Nucleus accumbens (tissue), 56 donors: Measurements from ENCODE around the gene ADK.

ENCODE experiments used
- DNase-seq, 56 donors: peaks; one replicate each; lab custom pipeline; 2025; lab: John Stamatoyannopoulos, UW

The ADK gene

DNA sequence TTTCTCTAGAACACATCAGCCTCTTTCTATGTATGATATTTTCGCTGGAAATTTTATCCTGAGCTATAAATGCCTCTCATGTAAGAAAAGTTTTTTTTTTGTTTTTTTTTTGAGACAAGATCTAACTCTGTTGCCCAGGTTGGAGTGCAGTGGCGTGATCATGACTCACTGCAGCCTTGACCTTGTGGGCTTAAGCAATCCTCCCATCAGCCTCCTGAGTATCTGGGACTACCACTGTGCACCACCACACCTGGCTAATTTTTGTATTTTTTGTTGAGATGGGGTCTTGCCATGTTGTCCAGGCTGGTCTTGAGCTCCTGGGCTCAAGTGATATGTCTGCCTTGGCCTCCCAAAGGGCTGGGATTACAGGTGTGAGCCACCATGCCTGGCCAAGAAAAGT is 80.4 kb downstream of the ADK start:
- no peak for DNase-seq

DNA sequence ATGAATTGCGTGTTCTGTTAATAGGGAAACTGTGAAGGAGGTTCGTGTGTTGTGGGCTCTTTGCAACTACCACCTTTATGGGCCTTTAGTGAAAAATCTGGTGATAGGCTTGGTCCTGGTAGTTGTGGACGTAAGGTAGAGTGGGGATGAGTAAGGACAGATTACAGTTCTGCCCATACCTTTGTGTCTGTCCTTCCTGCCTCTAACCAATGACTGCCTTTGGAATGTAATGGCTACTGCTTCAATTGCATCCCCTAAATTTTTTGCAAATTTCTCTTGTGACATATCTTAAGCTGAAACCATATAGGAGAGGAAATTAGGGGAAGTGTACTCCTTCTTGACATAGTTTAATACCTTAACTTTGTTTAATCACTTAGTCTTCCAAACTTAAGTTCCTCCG is 82.3 kb downstream of the ADK start:
- DNase-seq, result no peak

DNA sequence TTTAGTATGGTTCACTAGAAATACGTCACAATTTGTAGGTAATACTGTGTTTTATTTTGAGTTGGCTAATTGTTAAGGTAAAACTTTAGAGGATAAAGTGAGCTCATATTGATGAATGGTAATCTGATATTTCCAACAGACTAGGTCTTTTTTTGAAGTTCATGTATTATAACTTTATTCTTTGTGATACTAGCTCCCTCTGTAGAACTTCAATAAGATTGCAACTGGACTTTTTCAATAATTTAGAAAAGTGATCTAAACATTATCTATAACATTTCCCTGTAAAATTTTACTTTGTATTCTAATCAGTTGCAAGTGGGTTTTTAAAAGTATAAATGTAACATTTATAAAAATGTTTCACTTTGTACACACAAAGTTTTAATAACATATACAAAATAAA is 83.5 kb downstream of the ADK start:
- no peak for DNase-seq

DNA sequence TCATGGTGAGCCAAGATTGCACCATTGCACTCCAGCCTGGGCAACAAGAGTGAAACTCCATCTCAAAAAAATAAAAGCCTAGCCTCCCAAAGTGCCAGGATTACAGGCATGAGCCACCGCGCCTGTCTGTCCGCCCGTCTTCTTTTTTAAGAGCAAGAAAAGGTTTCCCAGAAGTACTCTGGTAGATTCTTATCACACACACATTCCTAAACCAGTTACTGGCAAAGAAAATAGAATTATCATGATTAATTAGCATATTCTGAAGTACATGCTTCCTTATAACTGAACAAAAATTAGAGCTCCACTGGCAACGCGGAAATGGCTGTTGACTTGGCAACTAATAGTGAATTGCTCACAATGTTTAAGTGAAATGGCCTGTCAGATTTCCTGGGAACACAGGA is 87.0 kb downstream of the ADK start:
- peak in 3 of 56 donors; percentile 9 to 20 (median 10) for DNase-seq

DNA sequence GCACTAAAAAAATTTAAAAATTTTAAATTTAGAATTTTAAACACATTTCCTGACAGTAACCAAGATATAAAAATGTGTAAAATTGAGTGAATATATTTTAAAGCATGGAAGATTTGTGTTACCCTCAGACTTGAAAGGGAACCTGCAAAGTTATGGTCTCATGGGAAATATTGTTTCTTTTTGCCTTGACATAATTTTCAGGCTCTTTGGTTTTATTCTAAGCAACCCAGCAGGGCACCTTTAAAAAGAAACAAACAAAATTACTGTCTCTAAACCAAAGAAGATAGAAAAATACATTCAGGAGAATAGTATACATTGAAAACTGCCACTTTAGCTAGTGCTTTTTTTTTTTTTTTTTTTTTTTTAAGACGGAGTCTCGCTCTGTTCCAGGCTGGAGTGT is 87.5 kb downstream of the ADK start:
- no peak for DNase-seq

DNA sequence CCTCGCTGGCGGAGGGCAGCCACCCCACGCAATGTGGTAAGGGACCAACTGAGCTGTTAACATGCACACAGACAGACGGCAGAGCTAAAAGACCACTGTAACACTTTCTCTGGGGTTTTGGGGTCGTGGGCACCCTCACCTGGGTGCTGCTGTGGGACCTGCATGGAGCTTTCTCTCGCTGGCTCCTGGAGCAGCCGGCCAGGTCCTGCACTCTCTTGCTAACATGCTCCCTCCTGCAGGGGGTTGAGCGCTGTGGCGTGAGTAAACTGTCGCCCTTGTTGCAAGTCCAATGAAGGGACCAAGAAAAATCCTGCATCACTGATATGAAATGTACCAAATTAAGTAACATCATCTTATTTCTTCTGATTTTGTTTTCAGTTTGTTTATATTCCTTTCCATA is 92.0 kb downstream of the ADK start:
- DNase-seq, result no peak

DNA sequence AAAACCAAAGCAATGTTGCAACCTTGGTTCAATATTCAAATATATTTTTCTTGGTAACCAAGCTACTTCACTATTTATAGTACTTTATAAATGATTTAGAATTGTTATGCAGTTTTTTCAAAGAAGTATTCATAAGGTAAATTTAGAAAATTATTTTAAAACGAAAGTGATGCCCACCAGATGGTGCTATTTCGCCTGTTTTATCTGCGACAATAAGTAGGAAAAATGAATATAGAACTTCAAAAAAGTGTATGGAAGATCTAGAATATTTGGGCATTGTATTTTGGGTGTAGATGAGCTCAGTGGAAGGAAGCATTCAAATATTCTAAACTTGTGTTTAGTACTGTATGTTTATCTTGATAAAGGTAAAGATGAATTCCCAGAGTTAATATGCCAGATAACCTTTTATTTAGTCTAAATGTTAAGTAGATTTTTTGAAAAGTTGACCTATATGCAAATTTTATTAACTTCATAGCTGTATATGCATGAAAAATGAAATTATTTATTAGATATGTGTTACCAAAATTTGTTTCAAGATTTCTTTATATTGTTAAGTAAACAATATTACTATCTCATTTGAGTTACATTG is 93.2 kb downstream of the ADK start:
- peak in 1 of 56 donors; percentile 10 for DNase-seq

DNA sequence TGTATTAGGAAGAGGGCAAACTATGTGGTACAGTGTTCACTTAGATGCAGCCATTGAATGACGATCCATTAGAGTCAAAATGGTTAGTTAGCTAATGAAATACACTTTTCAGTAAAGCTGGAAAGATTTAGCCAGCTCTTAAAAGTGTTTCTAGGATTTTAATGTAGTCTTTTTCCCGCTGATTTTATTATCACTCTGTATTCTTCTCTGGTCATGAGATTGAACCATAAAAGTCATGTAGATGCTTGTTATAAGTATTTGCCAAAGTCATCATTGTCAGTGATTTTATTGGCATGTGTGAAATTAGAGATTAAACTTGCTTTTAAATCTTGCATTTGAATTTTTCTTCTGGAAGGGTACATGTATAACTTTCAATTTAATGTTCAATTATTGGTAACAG is 93.8 kb downstream of the ADK start:
- DNase-seq, result no peak

DNA sequence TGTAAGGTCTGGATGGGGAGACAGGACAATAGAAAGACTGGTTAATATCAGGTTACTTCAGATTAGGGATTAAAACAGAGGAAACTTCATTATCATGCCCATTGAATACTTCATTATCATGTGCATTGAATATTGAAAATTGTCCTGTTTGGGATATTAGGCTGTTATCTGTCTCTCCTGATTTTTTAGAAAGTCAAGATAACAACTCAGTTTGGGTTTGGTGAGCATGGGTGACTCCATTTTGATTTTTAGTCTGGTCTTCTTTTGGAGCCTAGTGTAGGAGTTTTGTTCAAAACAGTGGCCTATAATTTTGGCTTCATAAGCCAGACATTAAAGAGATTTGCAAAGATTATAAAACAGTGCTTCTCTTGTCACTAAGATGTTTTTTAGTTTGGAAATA is 95.5 kb downstream of the ADK start:
- no peak for DNase-seq

DNA sequence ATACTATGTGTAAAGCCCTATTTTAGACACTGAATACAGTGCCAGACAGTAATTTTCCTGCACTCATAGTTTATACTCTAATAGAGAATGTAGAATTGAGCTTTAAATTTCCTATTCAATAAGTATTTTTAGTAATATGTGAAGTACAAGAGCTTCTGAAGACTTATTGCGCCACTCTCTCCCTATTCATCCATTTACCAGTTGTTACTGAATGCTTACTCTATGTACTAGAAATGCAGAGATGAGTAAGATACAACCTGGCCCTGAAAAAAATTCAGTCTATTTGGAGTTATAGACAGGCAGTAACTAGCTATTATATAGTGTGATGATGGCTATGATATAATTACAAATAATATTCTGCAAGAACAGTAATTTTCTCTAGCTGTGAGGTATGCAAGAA is 98.8 kb downstream of the ADK start:
- no peak for DNase-seq

DNA sequence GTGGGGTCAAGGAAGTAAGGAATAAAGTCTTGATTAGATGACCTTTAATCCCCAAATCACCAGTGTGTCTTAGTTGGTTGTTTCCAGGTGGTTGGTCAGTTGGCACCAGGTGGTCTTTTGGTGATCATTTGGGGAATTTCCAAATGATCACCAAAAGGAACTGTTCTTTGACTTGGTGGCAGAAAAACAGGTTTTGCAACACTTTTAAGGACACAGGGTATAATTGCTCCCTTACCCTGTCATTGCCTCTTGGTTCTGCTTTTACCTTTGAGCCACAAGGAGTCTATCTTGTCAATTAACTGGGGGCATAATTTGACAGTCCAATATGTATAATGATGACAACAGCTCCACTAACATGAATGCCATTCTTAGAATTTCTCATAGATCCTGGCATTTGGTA is 104.2 kb downstream of the ADK start:
- no peak for DNase-seq

DNA sequence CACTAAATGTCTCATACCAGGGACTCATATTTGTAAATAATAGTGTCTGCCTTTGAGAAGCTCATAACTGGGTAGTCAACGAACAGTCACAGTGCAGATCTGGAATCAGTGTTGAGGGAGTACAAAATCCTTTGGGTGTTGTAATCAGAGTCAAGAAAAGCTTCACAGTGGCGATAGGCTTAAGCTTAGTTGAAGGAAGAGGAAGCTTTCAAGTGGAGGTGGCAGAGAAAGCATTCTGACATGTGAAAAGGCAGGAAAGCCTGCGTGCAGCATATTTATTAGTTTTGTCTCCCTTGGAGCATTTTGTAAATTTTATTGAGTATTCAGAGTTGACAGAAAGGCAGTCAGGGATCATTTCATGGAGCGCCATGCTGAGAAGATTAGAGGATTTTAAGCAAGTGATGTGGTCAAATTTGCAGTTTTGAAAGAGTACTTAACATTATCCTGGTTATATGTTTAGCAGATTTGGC is 104.9 kb downstream of the ADK start:
- no peak for DNase-seq

DNA sequence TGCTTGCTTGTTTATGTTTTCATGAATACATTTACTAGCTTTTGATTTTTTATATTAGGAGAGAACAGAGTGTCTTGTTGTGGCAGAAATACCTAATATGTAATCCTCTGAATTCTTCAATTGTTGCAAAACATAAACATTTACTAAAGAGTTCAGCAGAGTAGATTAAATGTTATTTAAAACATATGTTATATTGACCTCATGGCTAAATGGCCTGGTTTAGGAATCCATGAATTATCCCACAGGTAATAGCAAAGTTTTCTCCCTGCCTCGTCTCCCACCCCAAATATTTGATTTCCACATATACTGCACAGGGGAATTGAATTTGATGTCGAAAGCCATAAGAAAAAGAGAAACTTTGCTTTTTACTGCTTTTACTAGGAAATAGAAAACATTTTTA is 111.8 kb downstream of the ADK start:
- DNase-seq, result no peak

DNA sequence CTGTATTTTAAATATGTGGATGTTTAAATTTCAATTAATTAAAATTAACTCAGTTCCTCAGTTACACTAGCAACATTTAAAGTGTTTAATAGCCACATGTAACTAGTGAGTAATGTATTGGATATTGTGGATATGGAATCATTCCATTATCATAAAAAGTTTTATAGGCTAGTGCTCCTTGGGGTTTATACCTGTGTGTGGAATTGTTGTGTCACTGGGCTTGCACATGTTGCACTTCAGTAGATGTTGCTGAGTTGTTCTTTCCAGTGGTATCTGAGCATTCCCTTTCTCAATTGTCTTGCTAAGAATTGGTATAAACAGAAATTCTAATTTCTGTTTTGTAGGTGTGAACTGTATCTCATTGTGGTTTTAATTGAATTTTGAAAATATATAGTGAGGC is 113.0 kb downstream of the ADK start:
- no peak for DNase-seq

DNA sequence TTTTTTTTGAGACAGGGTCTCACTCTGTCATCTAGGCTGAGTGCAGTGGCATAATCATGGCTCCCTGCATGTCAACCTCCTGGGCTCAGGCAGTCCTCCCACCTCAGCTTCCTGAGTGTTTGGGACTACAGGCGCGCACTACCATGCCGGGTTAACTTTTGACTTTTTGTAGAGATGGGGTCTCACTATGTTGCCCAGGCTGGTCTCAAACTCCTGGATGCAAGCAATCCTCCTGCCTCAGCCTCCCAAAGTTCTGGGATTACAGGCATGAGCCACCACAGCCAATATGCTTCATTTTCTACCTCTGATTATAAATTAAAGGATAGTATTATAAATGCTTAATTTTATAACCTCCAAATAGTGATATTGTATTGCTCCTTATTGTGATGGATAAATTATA is 121.3 kb downstream of the ADK start:
- DNase-seq, result no peak

DNA sequence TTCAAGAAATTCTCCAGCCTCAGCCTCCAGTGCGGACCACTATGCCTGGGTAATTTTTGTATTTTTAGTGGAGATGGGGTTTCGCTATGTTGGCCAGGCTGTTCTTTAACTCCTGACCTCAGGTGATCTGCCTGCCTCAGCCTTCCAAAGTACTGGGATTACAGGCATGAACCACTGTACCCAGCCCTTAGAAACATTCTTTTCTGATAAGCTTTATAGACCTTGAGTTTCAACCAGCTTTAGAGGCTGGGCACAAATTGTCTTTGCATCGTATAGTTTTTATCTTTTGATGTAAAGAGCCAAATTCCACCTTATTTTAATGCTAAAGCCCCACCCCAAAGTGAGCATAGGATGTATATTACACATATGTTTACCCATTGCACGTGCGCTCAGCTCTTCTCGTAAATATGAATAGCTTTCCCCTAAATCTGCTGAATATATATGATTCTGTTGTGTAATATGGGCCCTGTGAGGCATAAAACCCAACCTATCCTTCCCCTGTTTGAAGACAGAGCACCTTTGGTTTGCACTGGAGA is 124.8 kb downstream of the ADK start:
- DNase-seq, result no peak

DNA sequence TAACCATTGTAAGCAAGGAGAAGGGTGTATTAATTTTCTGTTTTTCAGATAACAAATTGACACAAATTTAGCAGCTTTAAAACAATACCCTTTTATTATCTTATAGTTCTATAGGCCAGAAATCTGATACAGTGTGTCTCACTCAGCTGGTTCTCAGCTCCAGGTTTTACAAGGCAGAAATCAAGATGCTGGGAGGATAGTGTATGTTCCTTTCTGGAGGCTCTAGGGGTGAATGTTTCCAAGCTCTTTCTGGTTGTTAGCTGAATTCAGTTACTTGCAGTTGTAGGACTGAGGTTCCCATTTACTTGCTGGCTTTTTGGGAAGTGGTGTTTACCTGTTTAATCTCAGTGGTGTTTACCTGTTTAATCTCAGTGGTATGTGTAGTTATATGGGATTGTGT is 125.4 kb downstream of the ADK start:
- DNase-seq, result no peak

DNA sequence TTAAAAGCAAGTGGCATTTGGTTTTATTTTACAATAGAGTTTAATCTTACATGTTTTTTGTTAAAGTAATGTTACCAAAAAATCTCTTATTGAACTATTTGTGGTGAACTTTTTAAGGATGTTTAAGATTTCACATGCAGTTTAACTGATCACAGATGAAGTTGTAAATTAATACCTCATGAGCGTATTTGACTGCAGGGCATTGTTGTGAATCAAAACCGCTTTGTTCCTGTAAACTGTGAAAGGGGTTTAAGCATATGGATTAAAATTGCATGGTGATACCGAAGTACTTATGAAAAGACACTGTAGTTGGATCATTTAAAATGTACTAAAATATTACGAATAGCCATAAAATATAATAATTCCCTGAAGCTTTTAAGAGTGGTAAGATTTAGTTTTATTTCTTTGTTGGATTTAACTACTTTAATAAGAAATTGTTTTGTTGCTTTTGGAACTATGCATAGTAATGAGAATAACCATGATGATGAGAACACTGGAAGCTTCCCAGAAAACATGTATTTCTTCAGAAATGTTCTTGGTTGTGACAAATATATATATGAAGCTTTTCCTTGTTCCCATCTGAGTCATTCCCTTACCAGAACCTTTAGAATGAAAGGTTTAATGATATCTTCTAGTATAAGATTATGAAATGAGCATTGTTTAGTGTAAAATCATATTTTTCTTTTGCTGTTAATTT is 131.3 kb downstream of the ADK start:
- DNase-seq, result no peak

DNA sequence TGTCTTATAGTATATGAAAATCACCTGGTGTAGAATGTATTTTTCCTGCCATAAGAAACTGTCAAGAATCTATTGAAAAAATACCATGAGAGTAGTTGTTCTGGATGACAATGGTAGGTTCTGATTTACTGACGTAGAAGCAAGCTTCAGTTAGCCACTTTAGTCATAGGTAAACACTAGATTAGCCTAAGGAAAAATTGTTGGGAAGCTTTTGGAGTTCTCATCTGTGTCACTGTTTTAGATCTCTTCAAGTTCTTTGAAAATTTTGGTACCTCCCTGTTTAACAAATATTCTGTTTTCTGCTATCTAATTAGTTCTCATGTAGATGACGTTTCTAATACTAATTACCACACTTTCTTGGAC is 131.8 kb downstream of the ADK start:
- DNase-seq, result no peak

DNA sequence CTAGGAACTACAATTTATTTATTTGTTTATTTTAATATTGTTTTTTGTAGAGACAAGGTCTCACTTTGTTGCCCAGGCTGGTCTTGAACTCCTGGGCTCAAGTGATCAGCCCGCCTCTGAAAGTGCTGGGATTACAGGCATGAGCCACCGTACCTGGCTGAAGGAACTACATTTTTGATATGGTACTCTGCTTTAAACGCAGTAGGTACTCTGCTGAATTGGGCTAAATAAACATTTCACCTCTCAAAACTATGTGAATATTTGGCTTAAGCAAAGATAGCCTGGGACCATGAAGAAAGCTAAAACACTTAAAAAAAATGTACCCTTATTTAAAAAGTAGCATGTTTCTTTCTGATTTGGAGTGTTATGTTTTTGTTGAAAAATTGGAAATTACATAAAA is 138.2 kb downstream of the ADK start:
- no peak for DNase-seq

DNA sequence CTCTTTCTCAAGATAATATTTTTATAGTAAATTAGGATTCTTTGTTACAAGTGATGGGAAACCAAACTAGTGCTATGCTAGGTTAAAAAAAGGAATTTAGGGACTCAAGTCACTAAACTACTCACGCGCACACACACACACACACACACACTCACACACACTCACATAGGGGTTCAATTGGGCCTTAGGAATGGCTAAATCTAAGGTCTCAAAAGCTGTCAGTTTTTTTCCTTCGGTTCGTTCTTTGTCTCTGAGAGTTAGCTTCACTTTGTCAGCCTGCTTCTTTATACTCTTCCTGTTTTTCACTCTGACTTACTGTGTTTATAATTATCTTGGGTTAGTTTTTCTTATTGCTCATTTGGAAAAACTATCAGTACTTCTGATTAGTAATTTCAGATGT is 138.9 kb downstream of the ADK start:
- DNase-seq, result no peak

DNA sequence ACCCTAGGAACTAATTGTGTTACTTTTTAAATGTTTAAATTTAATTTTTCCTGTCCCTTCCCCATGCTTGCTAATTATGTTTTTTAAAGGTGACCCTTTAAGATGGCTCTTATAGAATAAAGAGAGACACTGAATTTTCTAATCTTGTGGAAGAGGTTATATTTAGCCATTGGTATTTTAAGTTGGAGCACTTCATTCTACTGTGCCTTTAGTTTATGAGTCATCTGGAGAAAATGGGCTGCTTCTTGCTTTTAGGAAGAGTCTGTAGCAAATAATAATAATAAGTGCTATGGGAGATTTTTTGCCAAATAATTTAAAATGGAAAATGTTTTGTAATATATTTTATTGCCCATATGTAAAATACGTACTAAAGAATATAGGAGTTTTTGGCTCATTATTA is 139.7 kb downstream of the ADK start:
- DNase-seq, result no peak
